RPMI8226 (cell line): ENCODE measurements around the gene PARD3B.

Experiments
- DNase-seq: peaks from one replicate; pipeline ENCODE4 v3.0.0-alpha.2; 2015

Gene PARD3B

DNA sequence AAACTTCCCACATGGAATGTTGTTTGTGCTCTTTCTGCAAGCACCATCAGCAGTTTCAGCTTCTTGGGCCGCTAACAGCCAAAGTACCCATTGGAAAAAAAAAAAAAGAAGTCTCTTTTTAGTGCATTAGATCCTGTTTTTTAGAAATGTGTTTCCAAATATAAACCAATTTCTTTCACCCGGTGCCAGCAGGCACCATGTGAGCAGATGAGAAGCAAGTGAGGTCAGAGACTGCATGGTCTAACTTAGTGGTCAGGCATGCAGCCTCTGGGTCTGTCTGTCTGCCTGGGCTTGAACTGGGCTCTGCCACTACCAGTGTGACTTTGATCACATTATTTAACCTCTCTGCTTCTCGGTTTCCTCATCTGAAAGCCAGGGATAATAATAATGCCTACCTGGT, 1061.9 kb downstream of the PARD3B start:
- DNase-seq = no peak

DNA sequence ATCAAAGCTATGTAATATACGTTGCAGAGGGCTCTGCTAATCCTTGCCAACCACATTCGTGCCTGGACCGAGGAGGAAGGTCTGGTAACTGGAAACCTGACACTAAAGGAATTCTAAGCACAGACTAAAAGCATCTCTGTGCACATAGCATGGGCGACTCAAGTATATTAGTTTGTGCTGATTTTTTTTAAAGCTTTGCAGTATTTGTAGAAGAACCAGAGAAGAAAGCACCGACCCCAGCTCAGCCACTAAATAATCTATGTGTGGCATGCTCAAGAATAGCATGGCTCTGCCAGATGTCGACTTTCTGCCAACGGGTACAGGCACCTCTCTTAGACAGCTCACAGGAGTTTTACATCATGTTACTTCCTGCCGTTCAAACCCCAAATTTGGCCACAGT, 1063.8 kb downstream of the PARD3B start:
- no peak for DNase-seq

- no peak for DNase-seq
Measured at GRCh38 chr2:205610437-205610836, 1065.2 kb downstream of the PARD3B start.

DNA sequence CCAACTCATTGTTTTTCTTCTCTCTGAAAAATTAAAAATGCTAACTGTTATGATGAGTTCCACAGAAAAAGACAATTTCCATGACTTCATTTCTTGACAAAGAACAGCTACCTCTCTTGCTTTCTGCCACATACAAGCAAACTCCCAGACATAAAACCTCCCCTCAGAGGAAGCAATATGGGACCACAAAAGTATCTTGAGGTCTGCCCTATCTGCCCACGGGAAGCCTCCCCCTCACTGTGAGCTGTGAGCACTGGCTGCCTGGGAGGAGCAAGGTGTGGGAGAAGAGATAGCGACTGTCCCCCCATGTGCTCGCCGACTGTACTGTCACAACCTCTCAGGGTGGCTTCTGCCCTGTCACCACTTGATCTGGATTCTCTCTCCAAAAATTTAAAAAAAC, 1067.4 kb downstream of the PARD3B start:
- DNase-seq = no peak

DNA sequence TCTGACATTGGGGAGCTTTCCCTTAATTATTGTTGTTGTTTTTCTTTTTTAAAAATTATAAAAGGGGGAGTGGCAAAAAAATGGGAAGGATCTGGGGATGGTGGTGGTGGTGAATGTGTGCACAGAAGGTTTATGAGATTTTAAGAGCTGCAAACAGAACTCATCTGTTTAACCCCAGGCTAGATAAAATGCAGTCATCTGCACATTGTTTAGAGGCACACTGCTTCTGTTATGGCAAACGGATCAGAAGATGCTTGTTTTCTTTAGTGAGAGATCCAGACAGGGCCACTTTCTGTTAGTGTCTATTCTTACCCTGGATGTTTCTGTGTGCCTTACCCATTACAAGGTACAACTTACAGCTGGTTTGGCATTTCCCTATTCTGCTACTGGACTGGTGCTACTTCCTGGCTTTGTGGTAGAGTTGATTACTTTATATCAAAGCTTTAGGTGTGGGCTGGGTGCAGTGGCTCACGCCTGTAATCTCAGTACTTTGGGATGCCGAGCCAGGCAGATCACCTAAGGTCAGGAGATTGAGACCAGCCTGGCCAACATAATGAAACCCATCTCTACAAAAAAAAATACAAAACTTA, 1068.8 kb downstream of the PARD3B start:
- DNase-seq = no peak

GRCh38 chr2:205614965-205615364, 1069.7 kb downstream of the PARD3B start:
- DNase-seq = no peak

GRCh38 chr2:205617905-205618304, 1072.6 kb downstream of the PARD3B start:
- DNase-seq = no peak

DNA sequence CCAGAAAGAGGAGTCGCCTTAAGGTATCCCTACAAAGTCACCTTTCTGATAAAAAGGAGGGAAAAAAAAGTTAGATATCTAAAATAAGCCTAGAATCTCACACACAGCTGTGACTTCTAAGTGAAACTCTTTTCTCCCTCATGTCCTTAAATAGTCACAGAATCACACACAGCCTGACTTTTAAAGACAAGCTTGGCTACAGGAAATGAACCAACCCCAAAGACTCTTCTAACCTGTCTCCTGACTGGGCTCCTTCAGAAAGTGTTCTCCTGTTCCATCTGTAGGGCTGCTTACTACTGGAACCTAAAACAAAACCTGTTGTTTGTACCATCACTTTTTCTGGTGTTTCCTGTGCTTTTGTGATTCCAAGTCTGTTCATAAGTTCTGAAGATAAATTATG, 1074.3 kb downstream of the PARD3B start:
- DNase-seq = no peak

DNA sequence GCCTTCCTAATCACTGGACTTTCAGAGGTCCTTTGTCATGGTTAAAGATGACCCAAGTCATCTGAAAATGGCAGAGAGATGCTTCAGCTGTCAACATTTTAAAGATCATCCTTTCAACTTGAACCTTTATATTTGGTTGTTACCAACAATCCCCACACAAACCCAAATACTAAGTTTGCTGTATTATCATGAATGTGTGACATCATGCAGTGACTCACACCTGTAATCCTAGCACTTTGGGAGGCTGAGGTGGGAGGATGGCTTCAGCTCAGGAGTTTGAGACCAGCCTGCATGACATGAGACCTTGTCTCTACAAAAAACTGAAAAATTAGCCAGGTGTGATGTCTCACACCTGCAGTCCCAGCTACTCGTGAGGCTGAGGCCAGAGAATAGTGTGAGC, 1081.8 kb downstream of the PARD3B start:
- no peak for DNase-seq

DNA sequence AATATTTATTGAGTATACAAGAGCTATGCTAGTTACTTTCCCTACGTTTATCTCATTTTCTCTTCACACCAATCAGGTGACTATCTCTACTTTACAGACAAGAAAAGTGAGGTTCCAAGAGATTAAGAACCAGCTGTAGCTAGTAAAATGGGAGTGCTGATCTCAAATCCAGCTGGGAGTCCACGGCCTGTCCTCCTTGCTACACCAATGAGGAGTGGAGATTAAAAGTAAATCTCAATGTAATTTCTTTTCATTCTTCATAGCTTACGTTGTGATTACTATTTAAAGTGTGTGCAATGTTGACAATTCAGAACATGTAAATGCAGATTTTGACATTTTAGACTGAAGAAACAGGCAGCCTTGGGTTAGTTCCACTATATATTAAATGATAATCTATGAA, 1083.1 kb downstream of the PARD3B start:
- DNase-seq = no peak

DNA sequence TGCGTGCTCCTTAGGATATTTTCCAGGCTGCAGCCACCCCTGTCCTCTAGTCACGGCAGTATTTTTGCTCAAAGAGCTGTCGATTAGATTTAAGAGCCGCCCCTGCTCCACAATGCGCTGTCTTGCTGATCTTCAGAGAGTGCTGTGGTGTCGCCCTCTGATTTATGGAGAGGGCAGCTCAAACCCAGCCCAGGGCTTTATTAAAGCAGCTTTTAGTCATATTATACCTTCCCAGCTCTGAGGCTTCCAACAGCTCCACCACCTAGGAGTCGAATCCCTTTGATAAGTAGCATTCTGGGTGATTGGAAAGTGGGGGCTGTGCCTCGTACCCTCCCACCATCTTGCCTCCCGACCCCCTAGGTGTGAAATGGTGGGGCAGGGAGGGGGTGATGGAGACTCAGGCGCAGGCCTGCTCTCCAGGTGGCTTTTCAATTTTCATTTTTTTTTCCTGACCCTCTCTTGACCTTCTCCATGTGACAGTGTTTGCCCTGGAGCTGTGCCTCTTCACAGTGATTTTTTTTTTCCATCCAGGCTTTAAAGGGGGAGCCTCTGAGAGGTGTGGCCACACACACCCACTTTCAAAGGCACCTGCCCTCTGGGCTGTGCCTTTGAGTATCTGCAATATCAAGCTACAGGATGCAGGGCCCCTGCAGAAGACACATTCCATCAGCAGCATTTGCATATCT, 1084.0 kb downstream of the PARD3B start:
- DNase-seq = no peak

- no peak for DNase-seq
Measured at GRCh38 chr2:205633994-205634393, 1088.7 kb downstream of the PARD3B start.

- no peak for DNase-seq
Measured at GRCh38 chr2:205636549-205637319, 1091.5 kb downstream of the PARD3B start.

- DNase-seq = no peak
Measured at GRCh38 chr2:205637320-205637602, 1092.0 kb downstream of the PARD3B start.

DNA sequence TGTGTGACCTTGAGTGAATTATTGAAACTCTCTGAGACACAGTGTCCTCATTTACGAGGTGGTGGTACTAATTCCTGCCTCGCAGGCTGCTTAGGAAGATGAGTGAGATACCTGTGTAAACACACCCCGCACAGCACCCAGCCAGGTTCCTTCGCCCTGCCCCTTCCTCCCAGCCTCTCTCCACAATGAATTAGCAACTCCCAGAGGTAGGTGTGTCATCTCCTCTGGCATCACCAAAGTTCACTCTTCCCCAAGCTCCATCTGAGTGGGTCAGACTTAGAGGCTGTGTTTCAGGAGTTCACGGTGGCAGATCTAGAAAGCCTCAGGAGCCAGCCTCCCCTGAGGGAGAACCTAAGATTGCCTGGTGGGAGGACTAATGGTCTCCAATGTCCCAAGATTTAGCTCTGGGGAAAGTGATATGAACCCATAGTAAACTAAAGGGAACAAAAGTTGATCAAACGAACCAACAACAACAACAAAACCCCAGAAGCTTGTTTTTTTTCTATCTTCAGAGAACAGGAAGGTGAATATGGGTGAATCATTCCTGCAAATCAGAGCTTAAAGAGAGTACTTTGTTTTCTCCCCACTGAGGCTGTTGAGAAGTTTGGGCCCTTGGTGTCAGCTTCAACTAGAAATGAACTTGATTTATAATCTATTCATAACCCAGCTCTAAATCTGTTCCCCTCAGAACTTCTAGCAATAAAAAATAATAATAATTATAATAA, 1092.7 kb downstream of the PARD3B start:
- DNase-seq = no peak

- no peak for DNase-seq
Measured at GRCh38 chr2:205640716-205641115, 1095.4 kb downstream of the PARD3B start.

DNA sequence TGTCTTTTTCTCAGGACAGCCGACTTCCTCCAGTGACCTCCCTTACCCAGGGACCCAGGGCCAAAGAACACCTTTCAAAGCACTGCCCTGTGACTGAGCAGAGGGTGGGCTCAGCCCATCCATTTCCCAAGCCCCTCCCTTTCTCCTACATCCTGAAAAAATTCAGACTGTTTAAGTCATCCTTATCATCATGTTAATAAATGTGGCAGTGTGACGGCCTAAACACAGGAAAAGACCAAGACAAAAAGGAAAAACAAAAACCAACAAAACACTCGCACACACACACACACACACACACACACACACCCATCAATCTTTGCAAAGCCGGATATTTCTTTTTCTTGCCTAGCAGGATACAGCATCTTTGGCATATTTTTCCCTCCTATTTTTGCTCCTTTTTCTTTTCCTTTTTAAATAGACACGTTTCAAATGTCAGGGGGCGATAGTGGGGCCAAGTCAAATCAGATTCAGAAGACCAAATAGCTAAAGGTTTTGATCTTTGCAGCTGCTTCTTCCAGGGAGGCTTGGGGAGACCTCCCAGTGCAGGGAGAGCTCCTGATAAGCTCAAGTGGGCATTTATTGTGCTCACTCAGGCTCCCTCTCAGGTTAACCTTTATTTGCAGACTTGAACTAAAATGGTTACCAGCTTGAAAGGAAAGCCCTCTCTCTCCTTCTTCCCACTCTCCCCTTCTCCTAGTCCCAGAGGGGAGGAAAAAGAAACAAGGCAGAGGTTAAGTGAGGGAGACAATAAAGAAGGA, 1097.5 kb downstream of the PARD3B start:
- no peak for DNase-seq

DNA sequence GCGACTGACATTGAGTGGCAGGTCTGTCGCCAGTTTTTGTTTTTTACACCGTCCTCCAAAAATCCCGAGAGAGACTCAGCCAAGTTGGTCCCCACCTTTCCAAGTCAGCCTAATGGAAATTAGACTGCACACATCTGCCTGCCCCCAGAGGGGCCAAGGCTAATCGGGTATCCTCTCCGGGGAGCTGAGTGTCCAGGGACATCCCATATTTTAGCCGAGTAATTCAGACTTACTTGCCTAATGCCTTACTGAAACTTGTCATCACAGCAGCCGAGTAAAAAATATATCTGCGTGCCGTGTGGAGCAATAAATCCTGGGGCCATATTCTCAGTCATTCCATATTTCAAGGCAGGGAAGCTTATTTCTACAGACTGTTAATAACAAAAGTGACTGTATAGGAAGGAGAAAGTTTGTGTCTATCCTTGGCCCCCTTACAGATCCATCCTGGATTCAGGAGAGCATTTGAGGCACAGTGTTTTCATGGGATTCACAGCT, 1098.2 kb downstream of the PARD3B start:
- DNase-seq = no peak

- DNase-seq = no peak
Measured at GRCh38 chr2:205644018-205644417, 1098.7 kb downstream of the PARD3B start.

GRCh38 chr2:205646680-205647079, 1101.4 kb downstream of the PARD3B start:
- peak; percentile 26 for DNase-seq

DNA sequence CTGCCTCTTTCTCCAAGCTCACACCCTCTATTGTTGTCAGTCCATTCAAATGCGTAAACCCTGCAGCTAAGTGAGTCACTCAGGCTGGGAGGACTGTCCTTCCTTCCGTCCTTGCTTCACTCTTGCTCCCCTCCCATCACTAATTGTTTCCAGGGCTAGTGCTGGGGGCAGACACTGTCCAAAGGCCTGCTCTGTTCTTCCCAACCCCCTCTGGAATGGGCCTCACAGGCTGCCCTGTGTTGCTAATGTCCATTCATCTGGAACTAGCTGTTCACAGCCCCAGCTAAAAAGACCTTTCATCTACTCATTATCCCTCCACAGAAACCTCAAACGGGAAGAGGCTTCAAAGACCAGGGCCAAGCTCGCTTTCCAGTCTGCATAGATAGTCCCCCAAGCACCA, 1105.2 kb downstream of the PARD3B start:
- DNase-seq = no peak

DNA sequence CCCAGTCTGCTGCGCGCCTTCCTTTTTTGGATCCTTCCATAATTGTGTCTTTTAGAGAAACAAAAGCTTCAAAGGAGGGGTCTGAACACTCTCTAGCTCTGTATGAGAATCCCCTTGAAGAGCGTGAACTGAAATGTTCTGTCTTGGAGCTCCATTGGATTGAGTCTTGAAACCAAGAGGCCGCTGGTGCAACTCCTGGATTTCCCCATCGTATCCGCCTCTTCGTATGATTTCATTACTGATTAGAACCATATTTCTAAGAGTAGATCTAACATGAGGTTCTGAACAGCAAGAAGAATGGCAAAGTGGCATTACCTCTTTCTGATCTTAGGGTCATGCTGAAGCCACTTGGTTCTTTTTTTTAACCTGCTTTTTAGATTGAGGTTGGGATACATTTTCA, 1105.7 kb downstream of the PARD3B start:
- DNase-seq = no peak

- DNase-seq = no peak
Measured at GRCh38 chr2:205651719-205652118, 1106.4 kb downstream of the PARD3B start.
